Measurements from ENCODE around the gene VANGL2. TPM values are rescaled to one million over a fixed set of nuclear protein-coding genes. Genes with fewer than 3 reads are reported as not detected.

VANGL2 gene
- total RNA-seq, 4 donors from 2014 or later = 1.2 to 5.8 (median 3.7) TPM

GRCh38 chr1:160394673-160395072 is 5.7 kb upstream of the VANGL2 start:
- H3K4me1 ChIP-seq = peaks cover under 1 to 3% (median 2%) of the 10 kb centered on the region in 4 donors
- no peaks in the 10 kb centered on the region for H3K9me3 ChIP-seq
- no peaks in the 10 kb centered on the region for H3K36me3 ChIP-seq
- intact Hi-C loops (cut with DNase I) = no loop called here
- no peak for TF ChIP-seq POLR2AphosphoS5 (IDR thresholded peaks at IDR 0.05)
- TF ChIP-seq CTCF (IDR thresholded peaks at IDR 0.05) = no peak
- no peak for TF ChIP-seq EP300 (IDR thresholded peaks at IDR 0.05)
- TF ChIP-seq POLR2A (IDR thresholded peaks at IDR 0.05; ENCODE audit: low read depth) = no peak
- 83% methylated on average over 8 of the region's 8 CpGs for WGBS
- peaks cover 0 to 7% (median 0%) of the 10 kb centered on the region in 4 donors for H3K27me3 ChIP-seq
- H3K4me3 ChIP-seq = no peak overlapping the region
- no peak for DNase-seq (ENCODE audit: extremely low spot score)
- H3K27ac ChIP-seq (replicated peaks in 1 of 4) = no peak overlapping the region

DNA sequence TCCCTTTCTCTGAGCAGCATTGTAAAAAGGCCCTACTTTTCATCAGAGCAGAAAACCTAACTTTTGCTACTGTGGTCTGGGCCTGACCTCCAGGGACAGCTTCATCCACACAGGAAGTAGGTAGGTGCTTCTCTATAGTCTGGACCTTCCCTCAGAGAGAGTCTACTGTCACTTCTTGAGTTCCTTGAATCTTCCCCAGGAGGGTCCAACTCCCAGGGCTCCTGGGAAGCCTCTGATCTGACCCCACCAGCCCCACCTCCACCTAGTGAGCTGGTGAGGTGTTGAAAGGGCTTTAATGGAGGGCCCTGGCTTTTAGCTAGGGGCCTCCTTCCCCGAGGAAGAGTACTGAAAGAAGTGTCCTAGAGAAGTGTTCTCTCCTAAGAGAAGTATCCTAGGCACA is 2.7 kb upstream of the VANGL2 start:
- intact Hi-C loops (cut with DNase I) = no loop called here
- DNase-seq (ENCODE audit: extremely low spot score) = no peak
- H3K4me1 ChIP-seq = peaks cover 3 to 31% (median 28%) of the 10 kb centered on the region in 4 donors
- TF ChIP-seq CTCF (IDR thresholded peaks at IDR 0.05) = no peak
- TF ChIP-seq POLR2A (IDR thresholded peaks at IDR 0.05; ENCODE audit: low read depth) = no peak
- no peak for TF ChIP-seq EP300 (IDR thresholded peaks at IDR 0.05)
- TF ChIP-seq POLR2AphosphoS5 (IDR thresholded peaks at IDR 0.05) = no peak
- no peak overlapping the region for H3K27ac ChIP-seq (replicated peaks in 1 of 4)
- H3K36me3 ChIP-seq = no peaks in the 10 kb centered on the region
- 71% methylated on average over 1 of the region's 1 CpG for WGBS
- H3K4me3 ChIP-seq = no peak overlapping the region
- H3K27me3 ChIP-seq = peaks cover 0 to 4% (median under 1%) of the 10 kb centered on the region in 4 donors
- no peaks in the 10 kb centered on the region for H3K9me3 ChIP-seq

DNA sequence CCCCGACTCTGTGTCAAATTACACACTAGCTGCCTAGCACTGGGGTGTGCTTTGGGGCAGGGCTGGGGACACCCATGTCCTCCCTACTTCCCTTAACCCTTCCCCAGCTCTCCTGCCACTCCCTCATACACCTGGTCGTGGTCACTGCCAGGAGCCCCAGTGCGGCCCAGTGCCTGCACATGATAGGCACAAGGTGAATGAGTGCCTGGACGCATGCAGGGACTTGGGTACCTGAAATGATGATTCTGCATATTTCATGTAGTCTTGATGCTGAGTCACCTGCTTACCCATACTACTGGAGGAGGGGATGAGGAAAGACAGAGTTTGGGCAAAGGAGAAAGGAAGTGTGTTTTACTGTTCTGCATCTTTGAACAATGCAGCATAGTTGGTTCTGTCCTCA is 1.5 kb upstream of the VANGL2 start:
- Histone ChIP-seq H3K36me3 (no peaks in the 10 kb centered on the region), H3K9me3 (no peaks in the 10 kb centered on the region), H3K27ac (replicated peaks in 1 of 4) (no peak overlapping the region), H3K4me1 (peaks cover 10 to 33% (median 29%) of the 10 kb centered on the region in 4 donors), H3K4me3 (no peak overlapping the region), H3K27me3 (peaks cover 0 to 4% (median 0%) of the 10 kb centered on the region in 4 donors)
- 80% methylated on average over 4 of the region's 4 CpGs for WGBS
- TF ChIP-seq CTCF (IDR thresholded peaks at IDR 0.05) = no peak
- TF ChIP-seq POLR2A (IDR thresholded peaks at IDR 0.05; ENCODE audit: low read depth) = no peak
- TF ChIP-seq POLR2AphosphoS5 (IDR thresholded peaks at IDR 0.05) = no peak
- TF ChIP-seq EP300 (IDR thresholded peaks at IDR 0.05) = no peak
- intact Hi-C loops (cut with DNase I) = no loop called here
- DNase-seq (ENCODE audit: extremely low spot score) = no peak

- Histone ChIP-seq H3K27ac (replicated peaks in 1 of 4) (peak overlapping the region; percentile 36 to 78 (median 68)), H3K4me3 (peak overlapping the region; percentile 70 to 87 (median 85)), H3K9me3 (no peaks in the 10 kb centered on the region), H3K27me3 (peaks cover 0 to 4% (median 0%) of the 10 kb centered on the region in 4 donors), H3K36me3 (no peaks in the 10 kb centered on the region), H3K4me1 (peaks cover 11 to 33% (median 29%) of the 10 kb centered on the region in 4 donors)
- intact Hi-C loops (cut with DNase I) = no loop called here
- WGBS = 27% methylated on average over 17 of the region's 17 CpGs
- no peak for DNase-seq (ENCODE audit: extremely low spot score)
- TF ChIP-seq EP300 (IDR thresholded peaks at IDR 0.05) (no peak), POLR2AphosphoS5 (IDR thresholded peaks at IDR 0.05) (no peak), CTCF (IDR thresholded peaks at IDR 0.05) (no peak), POLR2A (IDR thresholded peaks at IDR 0.05; ENCODE audit: low read depth) (no peak)
Measured at GRCh38 chr1:160399544-160400222, 681 bp upstream of the VANGL2 start.
